Measurements from ENCODE around the gene TMEM200B. TPM values are rescaled to one million over a fixed set of nuclear protein-coding genes. Genes with fewer than 3 reads are reported as not detected.

Gene TMEM200B
- total and polyA plus RNA-seq, 10 of the 15 experiments (the other 5 are each of a cell fraction or from before 2014, with no cell fraction given), result 0.03 to 1.4 (median 0.08) TPM; not detected in 3

DNA sequence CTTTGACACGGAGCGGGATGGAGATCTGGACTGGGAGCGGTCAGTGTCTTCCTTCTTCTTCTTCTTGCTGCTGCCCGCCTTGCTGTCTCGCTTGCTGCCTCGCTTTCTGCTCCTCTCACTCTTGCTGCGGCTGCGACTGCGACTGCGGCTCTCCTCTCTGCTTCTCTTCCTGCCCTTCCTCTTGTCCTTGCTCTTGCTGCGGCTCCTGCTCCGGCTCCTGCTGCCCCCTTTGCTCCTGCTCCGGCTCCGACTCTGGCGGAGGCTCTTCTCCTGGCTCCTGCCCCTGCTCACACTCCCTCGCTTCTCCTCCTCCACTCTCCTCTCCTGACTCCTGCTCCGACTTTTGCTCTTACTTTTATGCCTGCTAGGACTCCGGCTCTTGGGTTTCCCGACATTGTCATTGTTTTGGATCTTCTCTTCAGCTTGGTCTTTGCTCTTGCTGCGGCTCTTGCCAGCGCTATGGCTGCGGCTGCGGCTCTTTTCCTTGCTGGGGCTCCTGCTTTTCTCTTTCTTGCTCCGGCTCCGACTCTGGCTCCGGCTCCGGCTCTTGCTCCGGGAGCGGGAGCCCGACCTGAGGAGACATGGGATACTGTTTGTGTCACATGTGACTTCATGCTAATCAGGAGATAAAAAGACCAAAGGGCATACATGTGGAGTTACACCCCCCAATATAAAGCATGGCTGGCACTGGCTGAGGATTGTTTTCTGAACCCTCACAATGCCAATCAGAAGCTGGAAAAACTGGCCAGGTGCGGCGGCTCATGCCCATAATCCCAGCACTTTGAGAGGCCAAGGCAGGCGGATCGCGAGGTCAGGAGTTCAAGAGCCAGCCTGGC is 25.2 kb upstream of the TMEM200B start:
- H3K9me3 ChIP-seq (replicated peaks; ENCODE audit: control insufficient read depth, insufficient read depth, low read length), result no peaks in the 10 kb centered on the region
- peaks cover 31 to 46% of the 10 kb centered on the region in 2 experiments for H3K36me3 ChIP-seq (ENCODE audit: control insufficient read depth in 2 of 2, insufficient read depth in 2 of 2, low read length in 1 of 2)
- ChIA-PET POLR2A (no interaction called here), CTCF (no interaction called here), RAD21 (ENCODE audit: unreplicated experiment) (no interaction called here), SMC1A (ENCODE audit: uncharacterized antibody, unreplicated experiment) (no interaction called here)
- H3K27me3 ChIP-seq (replicated peaks in 1 of 2; ENCODE audit: control insufficient read depth in 2 of 2, insufficient read depth in 2 of 2, low read length in 1 of 2), result no peaks in the 10 kb centered on the region
- H3K4me1 ChIP-seq (ENCODE audit: control insufficient read depth, insufficient read depth, low read length), result no peaks in the 10 kb centered on the region
- BruUV-seq (replicated peaks), result no TSS peak
- H3K4me3 ChIP-seq, result no peak overlapping the region
- 98% methylated on average over 31 of the region's 35 CpGs for WGBS (ENCODE audit: insufficient coverage, insufficient replicate concordance, low lambda C conversion rate, missing lambda C conversion rate)
- H4K20me1 ChIP-seq (ENCODE audit: control insufficient read depth, insufficient read depth), result no peaks in the 10 kb centered on the region
- H3K9ac ChIP-seq (ENCODE audit: control insufficient read depth, insufficient read depth, low read length), result no peak overlapping the region
- intact Hi-C loops (cut with micrococcal nuclease; ENCODE audit: unreplicated experiment), result no loop called here
- no peak overlapping the region for H3K27ac ChIP-seq (ENCODE audit: control insufficient read depth, insufficient read depth)
- DNase-seq (ENCODE audit: low read depth, low spot score), result no peak
- no peak for ATAC-seq
- no peak for FAIRE-seq
- in situ Hi-C loops (cut with MboI), result no loop called here
- no peaks in the 10 kb centered on the region for H3K79me2 ChIP-seq (ENCODE audit: control insufficient read depth, insufficient read depth, low read length)
- no peak overlapping the region for H3K4me2 ChIP-seq (ENCODE audit: control insufficient read depth, insufficient read depth)
- no peak overlapping the region for H2AFZ ChIP-seq (ENCODE audit: control insufficient read depth, low read depth, low read length)
- no peak for TF ChIP-seq ETV6 (conservative IDR thresholded peaks at IDR 0.05 in 1 of 2, IDR thresholded peaks at IDR 0.05 in 1 of 2; ENCODE audit: borderline replicate concordance in 1 of 2, low read depth in 1 of 2)
- TF ChIP-seq, protein P1, sequence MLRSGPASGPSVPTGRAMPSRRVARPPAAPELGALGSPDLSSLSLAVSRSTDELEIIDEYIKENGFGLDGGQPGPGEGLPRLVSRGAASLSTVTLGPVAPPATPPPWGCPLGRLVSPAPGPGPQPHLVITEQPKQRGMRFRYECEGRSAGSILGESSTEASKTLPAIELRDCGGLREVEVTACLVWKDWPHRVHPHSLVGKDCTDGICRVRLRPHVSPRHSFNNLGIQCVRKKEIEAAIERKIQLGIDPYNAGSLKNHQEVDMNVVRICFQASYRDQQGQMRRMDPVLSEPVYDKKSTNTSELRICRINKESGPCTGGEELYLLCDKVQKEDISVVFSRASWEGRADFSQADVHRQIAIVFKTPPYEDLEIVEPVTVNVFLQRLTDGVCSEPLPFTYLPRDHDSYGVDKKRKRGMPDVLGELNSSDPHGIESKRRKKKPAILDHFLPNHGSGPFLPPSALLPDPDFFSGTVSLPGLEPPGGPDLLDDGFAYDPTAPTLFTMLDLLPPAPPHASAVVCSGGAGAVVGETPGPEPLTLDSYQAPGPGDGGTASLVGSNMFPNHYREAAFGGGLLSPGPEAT (IDR thresholded peaks at IDR 0.05; ENCODE audit: low read depth), result no peak
- no peak for TF ChIP-seq SMAD1 (IDR thresholded peaks at IDR 0.05; ENCODE audit: low read depth, partially characterized antibody)
- TF ChIP-seq PML (IDR thresholded peaks at IDR 0.05; ENCODE audit: low read length), result no peak
- TF ChIP-seq GATAD2B (conservative IDR thresholded peaks at IDR 0.05; ENCODE audit: low read depth), result no peak
- no peak for TF ChIP-seq TCF12 (IDR thresholded peaks at IDR 0.05; ENCODE audit: low read depth, low read length)
- peak; percentile 28; the same call in 1 of the 2 replicates for TF ChIP-seq POLR2A (IDR thresholded peaks at IDR 0.05; ENCODE audit: low read depth, low read length)
- TF ChIP-seq SRF (IDR thresholded peaks at IDR 0.05; ENCODE audit: low read depth in 2 of 2, low read length in 2 of 2), result no peak
